NCI-H128 (cell line): ENCODE measurements around the gene PTPRE.

ENCODE experiments used
- DNase-seq: peaks from one replicate; lab custom pipeline; 2025; ENCODE audit not compliant: unreplicated experiment; lab: John Stamatoyannopoulos, UW

Gene PTPRE

GRCh38 chr10:128113026-128113425 lies 206.1 kb downstream of the PTPRE start:
- no peak for DNase-seq

GRCh38 chr10:128114901-128115300 lies 208.0 kb downstream of the PTPRE start:
- no peak for DNase-seq

GRCh38 chr10:128115356-128115755 lies 208.5 kb downstream of the PTPRE start:
- DNase-seq, result no peak

- no peak for DNase-seq
Observed at GRCh38 chr10:128116187-128116586, 209.3 kb downstream of the PTPRE start.

- DNase-seq, result no peak
Observed at GRCh38 chr10:128116851-128117615, 210.1 kb downstream of the PTPRE start.

GRCh38 chr10:128121750-128122412 lies 215.0 kb downstream of the PTPRE start:
- no peak for DNase-seq

- no peak for DNase-seq
Observed at GRCh38 chr10:128122931-128123330, 216.0 kb downstream of the PTPRE start.

GRCh38 chr10:128123846-128124245 lies 216.9 kb downstream of the PTPRE start:
- no peak for DNase-seq

- no peak for DNase-seq
Observed at GRCh38 chr10:128124813-128125403, 218.0 kb downstream of the PTPRE start.

GRCh38 chr10:128125416-128125943 lies 218.6 kb downstream of the PTPRE start:
- DNase-seq, result no peak

- peak; percentile 71 for DNase-seq
Observed at GRCh38 chr10:128125944-128126764, 219.3 kb downstream of the PTPRE start, which contains the start of gene MKI67. MKI67 (minus strand) TSS chr10:128126423; CDS start chr10:128125667, 756 bp downstream.

GRCh38 chr10:128128582-128128981 lies 221.7 kb downstream of the PTPRE start:
- DNase-seq, result no peak

- no peak for DNase-seq
Observed at GRCh38 chr10:128130051-128130450, 223.1 kb downstream of the PTPRE start.
